Measurements from ENCODE around the gene ACP3. TPM values are rescaled to one million over a fixed set of nuclear protein-coding genes. Genes with fewer than 3 reads are reported as not detected.

Gene ACP3
- total and polyA plus RNA-seq, 2 of the 13 experiments (the other 11 are each of a cell fraction or from before 2014, with no cell fraction given): not detected

DNA sequence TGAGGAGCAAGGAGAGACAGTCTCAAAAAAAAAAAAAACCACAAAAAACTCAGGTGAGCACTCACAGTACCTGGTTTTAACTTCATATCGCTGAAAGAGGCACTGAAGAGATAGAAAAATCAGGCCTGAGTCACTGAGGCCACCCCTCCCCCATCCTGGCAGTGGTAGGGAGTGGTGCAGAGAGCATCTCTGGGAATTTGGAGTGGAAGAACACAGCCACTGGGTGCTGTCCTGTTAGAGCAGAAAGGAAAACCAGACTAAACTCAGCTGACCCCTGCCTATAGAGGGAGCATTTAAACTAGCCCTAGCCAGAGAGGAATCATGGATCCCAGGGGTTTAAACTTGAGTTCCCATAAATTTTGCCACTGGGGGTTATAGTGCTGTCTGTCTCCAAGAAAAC is 77.9 kb downstream of the ACP3 start:
- ChIA-PET CTCF (ENCODE audit: low intra/inter-chr PET ratio, low total read pairs) (no interaction called here), POLR2A (no interaction called here)
- no peak for DNase-seq (ENCODE audit: low spot score)
- H3K79me2 ChIP-seq (ENCODE audit: insufficient read depth, low read length): no peaks in the 10 kb centered on the region
- H3K36me3 ChIP-seq (replicated peaks in 1 of 2; ENCODE audit: control insufficient read depth in 1 of 2, insufficient read depth in 2 of 2, low read length in 2 of 2): no peaks in the 10 kb centered on the region
- H4K20me1 ChIP-seq (ENCODE audit: insufficient read depth, low read length): no peaks in the 10 kb centered on the region
- no peak overlapping the region for H3K4me2 ChIP-seq (ENCODE audit: low read depth, low read length)
- no peak overlapping the region for H3K9ac ChIP-seq (ENCODE audit: insufficient read depth, low read depth, low read length)
- H3K9me3 ChIP-seq (ENCODE audit: low read length): no peaks in the 10 kb centered on the region
- TF ChIP-seq NFRKB (IDR thresholded peaks at IDR 0.05) (no peak), KAT7 (CRISPR knock-in tag; IDR thresholded peaks at IDR 0.05; ENCODE audit: borderline replicate concordance) (no peak), ZNF329 (CRISPR knock-in tag; IDR thresholded peaks at IDR 0.05; ENCODE audit: low read depth) (no peak), HES4 (CRISPR knock-in tag; IDR thresholded peaks at IDR 0.05; ENCODE audit: borderline replicate concordance) (no peak)
- no peak for FAIRE-seq
- no peaks in the 10 kb centered on the region; a peak in 2 of 5 replicates for H3K27me3 ChIP-seq (ENCODE audit: control insufficient read depth in 1 of 2, insufficient read depth in 2 of 2, low read length in 2 of 2)
- intact Hi-C loops (cut with micrococcal nuclease; ENCODE audit: unreplicated experiment) (loop anchor here (5.0 kb wide), 1 partner anchor 358 kb away; the partner anchor contains the start of gene CPNE4), in situ Hi-C loops (cut with HindIII; ENCODE audit: extremely low pct_ligation_motif_present, low pct_unique_long_range_greater_than_20kb) (loop anchor here (5.0 kb wide), 2 partner anchors 43 to 138 kb away; no protein-coding TSS in a partner anchor)
- WGBS (ENCODE audit: low lambda C conversion rate): 0% methylated on average over 1 of the region's 1 CpG
- BruUV-seq (replicated peaks): no TSS peak
- no peak overlapping the region for H3K27ac ChIP-seq (ENCODE audit: extremely low read length, insufficient read depth, low read length)
- H3K4me1 ChIP-seq (ENCODE audit: insufficient read depth, low read length): no peaks in the 10 kb centered on the region
- no peak for ATAC-seq
- H3K4me3 ChIP-seq (replicated peaks in 1 of 3; ENCODE audit: insufficient read depth in 1 of 3, low read depth in 2 of 3, low read length in 3 of 3): no peak overlapping the region
- H2AFZ ChIP-seq (ENCODE audit: low read length): no peak overlapping the region

GRCh38 chr3:132396255-132396654 is 79.0 kb downstream of the ACP3 start:
- Histone ChIP-seq H3K4me2 (ENCODE audit: low read depth, low read length) (no peak overlapping the region), H3K9ac (ENCODE audit: insufficient read depth, low read depth, low read length) (no peak overlapping the region), H3K27ac (ENCODE audit: extremely low read length, insufficient read depth, low read length) (no peak overlapping the region), H3K79me2 (ENCODE audit: insufficient read depth, low read length) (no peaks in the 10 kb centered on the region), H3K9me3 (ENCODE audit: low read length) (no peaks in the 10 kb centered on the region), H4K20me1 (ENCODE audit: insufficient read depth, low read length) (no peaks in the 10 kb centered on the region), H2AFZ (ENCODE audit: low read length) (no peak overlapping the region), H3K27me3 (ENCODE audit: control insufficient read depth in 1 of 2, insufficient read depth in 2 of 2, low read length in 2 of 2) (peaks cover 0 to 4% of the 10 kb centered on the region in 2 experiments; a peak in 2 of 5 replicates), H3K4me3 (replicated peaks in 1 of 3; ENCODE audit: insufficient read depth in 1 of 3, low read depth in 2 of 3, low read length in 3 of 3) (no peak overlapping the region), H3K36me3 (replicated peaks in 1 of 2; ENCODE audit: control insufficient read depth in 1 of 2, insufficient read depth in 2 of 2, low read length in 2 of 2) (no peaks in the 10 kb centered on the region), H3K4me1 (ENCODE audit: insufficient read depth, low read length) (no peaks in the 10 kb centered on the region)
- no peak for ATAC-seq
- ChIA-PET CTCF (ENCODE audit: low intra/inter-chr PET ratio, low total read pairs) (no interaction called here), POLR2A (no interaction called here)
- intact Hi-C loops (cut with micrococcal nuclease; ENCODE audit: unreplicated experiment): loop anchor here (5.0 kb wide), 1 partner anchor 359 kb away; the partner anchor contains the start of gene CPNE4
- in situ Hi-C loops (cut with HindIII; ENCODE audit: extremely low pct_ligation_motif_present, low pct_unique_long_range_greater_than_20kb): loop anchor here (5.0 kb wide), 2 partner anchors 44 to 139 kb away; no protein-coding TSS in a partner anchor
- no TSS peak for BruUV-seq (replicated peaks)
- no peak for FAIRE-seq
- DNase-seq (ENCODE audit: low spot score): no peak
- 65% methylated on average over 18 of the region's 24 CpGs for WGBS (ENCODE audit: low lambda C conversion rate)
- TF ChIP-seq SOX6 (IDR thresholded peaks at IDR 0.05) (no peak), SOX6 (CRISPR knock-in tag; IDR thresholded peaks at IDR 0.05) (no peak), ZHX2 (IDR thresholded peaks at IDR 0.05; ENCODE audit: low read depth) (no peak), ZHX2 (CRISPR knock-in tag; IDR thresholded peaks at IDR 0.05; ENCODE audit: borderline replicate concordance) (no peak), MZF1 (CRISPR knock-in tag; IDR thresholded peaks at IDR 0.05; ENCODE audit: borderline replicate concordance) (no peak), PCBP1 (IDR thresholded peaks at IDR 0.05; ENCODE audit: borderline replicate concordance, low read depth, low read length) (no peak), SNAPC5 (CRISPR knock-in tag; IDR thresholded peaks at IDR 0.05; ENCODE audit: borderline replicate concordance) (no peak), SYNCRIP (IDR thresholded peaks at IDR 0.05; ENCODE audit: insufficient read depth, low read depth, low read length) (no peak), XRCC5 (optimal IDR thresholded peaks at IDR 0.05; ENCODE audit: low read length) (no peak)

Data from HepG2 (cell line).